Brain microvascular endothelial cell (primary cell): ENCODE measurements around the gene HDGFL2.

Experiments used
- DNase-seq: peaks from one replicate; pipeline ENCODE4 v3.0.0-alpha.2; 2020
- H3K27ac ChIP-seq: fragments of 250-450 bp; sonication (Bioruptor Pico); 2 replicates; pipeline ENCODE4 v1.5.1; 2020; ENCODE audit warnings: mild to moderate bottlenecking, moderate library complexity
- H3K27me3 ChIP-seq: fragments of 250-450 bp; sonication (Bioruptor Pico); replicated peaks from 2 replicates; pipeline ENCODE4 v1.5.1; 2020; ENCODE audit warnings: mild to moderate bottlenecking
- H3K36me3 ChIP-seq: fragments of 250-450 bp; sonication (Bioruptor Pico); replicated peaks from 2 replicates; pipeline ENCODE4 v1.5.1; 2020; ENCODE audit warnings: mild to moderate bottlenecking
- H3K4me3 ChIP-seq: 2 replicates; pipeline ENCODE4 v1.5.1; 2011; ENCODE audit warnings: low read depth, mild to moderate bottlenecking, control low read depth, low read length, moderate library complexity
- CTCF ChIP-seq: IDR thresholded peaks from 2 replicates; pipeline ENCODE4 v1.5.1; 2011; ENCODE audit warnings: low read depth, mild to moderate bottlenecking, moderate library complexity, low read length, control low read depth, inconsistent platforms; ENCODE audit errors: missing control alignments
- in situ Hi-C: cut with HindIII; loops from 2 replicates; pipeline ENCODE4 v1.10.0; 2017; ENCODE audit warnings: low sequenced_read_pairs, low pct_ligation_motif_present

The HDGFL2 gene

DNA sequence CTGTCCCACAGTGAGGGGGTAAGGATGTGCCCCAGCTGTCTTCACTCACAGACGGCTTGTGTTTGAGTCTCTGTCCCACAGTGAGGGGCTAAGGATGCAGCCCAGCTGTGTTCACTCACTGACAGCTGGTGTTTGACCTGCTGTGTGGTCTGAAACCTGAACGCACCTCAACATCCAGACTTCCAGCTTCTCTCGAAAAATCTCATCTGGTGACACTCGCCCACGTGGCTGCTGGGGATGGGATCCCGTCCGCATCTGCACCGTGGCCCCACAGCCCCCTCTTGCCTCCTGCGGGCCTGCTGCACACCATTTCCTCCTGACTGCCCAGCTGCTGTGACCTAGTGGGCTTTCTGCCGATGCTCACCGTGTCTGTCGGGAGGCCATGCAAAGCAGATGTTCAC lies 42.3 kb upstream of the HDGFL2 start:
- Histone ChIP-seq H3K27ac (no peak overlapping the region), H3K36me3 (peaks cover 7% of the 10 kb centered on the region), H3K4me3 (no peak overlapping the region), H3K27me3 (no peaks in the 10 kb centered on the region)
- TF ChIP-seq CTCF: no peak
- no peak for DNase-seq
- in situ Hi-C loops: no loop called here

- no peak for DNase-seq
- no peak overlapping the region for H3K27ac ChIP-seq
- H3K4me3 ChIP-seq: no peak overlapping the region
- in situ Hi-C loops: no loop called here
- H3K27me3 ChIP-seq: no peaks in the 10 kb centered on the region
- peaks cover 7% of the 10 kb centered on the region for H3K36me3 ChIP-seq
- no peak for TF ChIP-seq CTCF
These were observed 41.3 kb upstream of the HDGFL2 start for GRCh38 chr19:4430760-4431159.

DNA sequence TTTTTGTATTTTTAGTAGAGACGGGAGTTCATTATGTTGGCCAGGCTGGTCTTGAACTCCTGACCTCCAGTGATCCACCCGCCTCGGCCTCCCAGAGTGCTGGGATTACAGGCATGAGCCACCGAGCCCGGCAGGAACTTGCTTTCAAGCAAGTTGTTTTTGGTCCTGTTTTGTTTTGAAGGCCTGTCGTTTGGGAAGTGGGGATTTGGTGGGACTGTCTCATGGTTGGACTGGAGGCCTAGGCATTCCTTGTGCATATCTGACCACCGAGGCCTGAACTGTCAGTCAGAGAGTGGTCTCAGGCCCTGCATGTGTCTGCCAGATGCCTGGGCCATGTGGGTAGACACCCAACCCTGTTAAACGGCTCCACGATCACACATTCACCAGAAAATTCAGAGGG lies 40.8 kb upstream of the HDGFL2 start:
- H3K27me3 ChIP-seq: no peaks in the 10 kb centered on the region
- no peak overlapping the region for H3K4me3 ChIP-seq
- in situ Hi-C loops: no loop called here
- peaks cover 7% of the 10 kb centered on the region for H3K36me3 ChIP-seq
- DNase-seq: no peak
- TF ChIP-seq CTCF: no peak
- no peak overlapping the region for H3K27ac ChIP-seq

- peaks cover 7% of the 10 kb centered on the region for H3K36me3 ChIP-seq
- no peaks in the 10 kb centered on the region for H3K27me3 ChIP-seq
These were observed 40.1 kb upstream of the HDGFL2 start for GRCh38 chr19:4431808-4432674.

GRCh38 chr19:4432918-4433506 lies 39.1 kb upstream of the HDGFL2 start:
- no peaks in the 10 kb centered on the region for H3K27me3 ChIP-seq
- in situ Hi-C loops: no loop called here
- peaks cover 7% of the 10 kb centered on the region for H3K36me3 ChIP-seq
- TF ChIP-seq CTCF: no peak
- no peak for DNase-seq
- no peak overlapping the region for H3K27ac ChIP-seq
- H3K4me3 ChIP-seq: no peak overlapping the region

More at GRCh38 chr19:4431808-4432674, 40.1 kb upstream of the HDGFL2 start:
- Histone ChIP-seq H3K4me3 (no peak overlapping the region), H3K27ac (no peak overlapping the region)
- in situ Hi-C loops: no loop called here
- no peak for DNase-seq
- no peak for TF ChIP-seq CTCF

DNA sequence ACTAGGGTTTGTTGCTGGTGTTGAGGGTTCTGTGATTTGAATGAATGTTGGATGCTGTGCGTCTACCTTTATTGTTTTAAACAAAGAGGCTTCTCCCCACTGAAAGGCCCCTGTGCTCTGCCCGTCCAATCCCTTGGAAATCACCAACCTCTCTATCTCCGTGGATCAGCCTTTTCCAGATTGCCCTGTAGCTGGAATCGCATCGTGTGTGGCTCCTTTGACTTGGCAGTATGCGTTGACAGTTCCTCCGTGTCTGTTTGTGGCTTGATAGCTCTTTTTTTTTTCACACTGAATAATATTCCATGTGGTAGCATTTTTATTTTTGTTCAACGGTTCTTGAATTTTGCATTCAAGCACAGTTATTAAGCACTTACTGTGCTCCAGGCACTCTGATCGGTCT lies 37.7 kb upstream of the HDGFL2 start:
- H3K36me3 ChIP-seq: peaks cover 5% of the 10 kb centered on the region
- H3K27me3 ChIP-seq: no peaks in the 10 kb centered on the region
- no peak for DNase-seq
- no peak overlapping the region for H3K4me3 ChIP-seq
- in situ Hi-C loops: no loop called here
- H3K27ac ChIP-seq: no peak overlapping the region
- no peak for TF ChIP-seq CTCF
